ENCODE results near the gene LOXHD1. TPM values are rescaled to one million over a fixed set of nuclear protein-coding genes. Genes with fewer than 3 reads are reported as not detected.

Gene LOXHD1
- total RNA-seq, 1 experiment from 2014 or later: not detected

- H3K27me3 ChIP-seq (ENCODE audit: control insufficient read depth, insufficient read depth, low read length): no peaks in the 10 kb centered on the region
- H3K4me1 ChIP-seq (ENCODE audit: control insufficient read depth, insufficient read depth, low read length): no peaks in the 10 kb centered on the region
- ChIA-PET POLR2A (no interaction called here), CTCF (interaction anchor here (0.8 to 2.0 kb wide), 2 partner anchors 121 to 200 kb away, joined by 3 to 7 read pairs; no protein-coding TSS in a partner anchor)
- in situ Hi-C loops (cut with HindIII; ENCODE audit: low pct_unique_long_range_greater_than_20kb, low sequenced_read_pairs) (no loop called here), intact Hi-C loops (cut with micrococcal nuclease; ENCODE audit: unreplicated experiment) (loop anchor here (10.0 kb wide), 1 partner anchor 196 kb away; no protein-coding TSS in a partner anchor)
- H3K4me3 ChIP-seq (ENCODE audit: low read depth in 2 of 2, low read length in 2 of 2): no peak overlapping the region
- TF ChIP-seq, protein P1, sequence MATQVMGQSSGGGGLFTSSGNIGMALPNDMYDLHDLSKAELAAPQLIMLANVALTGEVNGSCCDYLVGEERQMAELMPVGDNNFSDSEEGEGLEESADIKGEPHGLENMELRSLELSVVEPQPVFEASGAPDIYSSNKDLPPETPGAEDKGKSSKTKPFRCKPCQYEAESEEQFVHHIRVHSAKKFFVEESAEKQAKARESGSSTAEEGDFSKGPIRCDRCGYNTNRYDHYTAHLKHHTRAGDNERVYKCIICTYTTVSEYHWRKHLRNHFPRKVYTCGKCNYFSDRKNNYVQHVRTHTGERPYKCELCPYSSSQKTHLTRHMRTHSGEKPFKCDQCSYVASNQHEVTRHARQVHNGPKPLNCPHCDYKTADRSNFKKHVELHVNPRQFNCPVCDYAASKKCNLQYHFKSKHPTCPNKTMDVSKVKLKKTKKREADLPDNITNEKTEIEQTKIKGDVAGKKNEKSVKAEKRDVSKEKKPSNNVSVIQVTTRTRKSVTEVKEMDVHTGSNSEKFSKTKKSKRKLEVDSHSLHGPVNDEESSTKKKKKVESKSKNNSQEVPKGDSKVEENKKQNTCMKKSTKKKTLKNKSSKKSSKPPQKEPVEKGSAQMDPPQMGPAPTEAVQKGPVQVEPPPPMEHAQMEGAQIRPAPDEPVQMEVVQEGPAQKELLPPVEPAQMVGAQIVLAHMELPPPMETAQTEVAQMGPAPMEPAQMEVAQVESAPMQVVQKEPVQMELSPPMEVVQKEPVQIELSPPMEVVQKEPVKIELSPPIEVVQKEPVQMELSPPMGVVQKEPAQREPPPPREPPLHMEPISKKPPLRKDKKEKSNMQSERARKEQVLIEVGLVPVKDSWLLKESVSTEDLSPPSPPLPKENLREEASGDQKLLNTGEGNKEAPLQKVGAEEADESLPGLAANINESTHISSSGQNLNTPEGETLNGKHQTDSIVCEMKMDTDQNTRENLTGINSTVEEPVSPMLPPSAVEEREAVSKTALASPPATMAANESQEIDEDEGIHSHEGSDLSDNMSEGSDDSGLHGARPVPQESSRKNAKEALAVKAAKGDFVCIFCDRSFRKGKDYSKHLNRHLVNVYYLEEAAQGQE (IDR thresholded peaks at IDR 0.05; ENCODE audit: insufficient read depth in 1 of 2, low read depth in 2 of 2, low read length in 1 of 2): no peak
- TF ChIP-seq CTCF (IDR thresholded peaks at IDR 0.05): peak; percentile 62
- H3K36me3 ChIP-seq (ENCODE audit: control insufficient read depth, insufficient read depth, low read length): no peaks in the 10 kb centered on the region
- no TSS peak for BruUV-seq (replicated peaks)
- ATAC-seq (peak; percentile 74; the same call in 1 of the 2 replicates), DNase-seq (ENCODE audit: low read depth, low spot score) (no peak)
- H3K27ac ChIP-seq (ENCODE audit: low read length): no peak overlapping the region
- H3K9me3 ChIP-seq (ENCODE audit: control insufficient read depth, insufficient read depth, low read depth, low read length): no peaks in the 10 kb centered on the region
Observed at GRCh38 chr18:46481048-46481846, 175.8 kb downstream of the LOXHD1 start.

GRCh38 chr18:46480226-46480625, 176.8 kb downstream of the LOXHD1 start:
- ChIA-PET CTCF (no interaction called here), POLR2A (no interaction called here)
- TF ChIP-seq, protein P1 (IDR thresholded peaks at IDR 0.05; ENCODE audit: insufficient read depth in 1 of 2, low read depth in 2 of 2, low read length in 1 of 2): no peak
- TF ChIP-seq CTCF (IDR thresholded peaks at IDR 0.05): no peak
- no peak for TF ChIP-seq POLR2AphosphoS5 (IDR thresholded peaks at IDR 0.05; ENCODE audit: low read depth, low read length)
- no peak for TF ChIP-seq SIN3A (IDR thresholded peaks at IDR 0.05; ENCODE audit: borderline replicate concordance, insufficient read depth, low read depth, low read length)
- TF ChIP-seq TCF7L2 (IDR thresholded peaks at IDR 0.05; ENCODE audit: low read depth, low read length): no peak
- in situ Hi-C loops (cut with HindIII; ENCODE audit: low pct_unique_long_range_greater_than_20kb, low sequenced_read_pairs) (no loop called here), intact Hi-C loops (cut with micrococcal nuclease; ENCODE audit: unreplicated experiment) (loop anchor here (10.0 kb wide), 1 partner anchor 195 kb away; no protein-coding TSS in a partner anchor)
- Histone ChIP-seq H3K27ac (ENCODE audit: low read length) (no peak overlapping the region), H3K36me3 (ENCODE audit: control insufficient read depth, insufficient read depth, low read length) (no peaks in the 10 kb centered on the region), H3K4me3 (ENCODE audit: low read depth in 2 of 2, low read length in 2 of 2) (no peak overlapping the region), H3K9me3 (ENCODE audit: control insufficient read depth, insufficient read depth, low read depth, low read length) (no peaks in the 10 kb centered on the region), H3K4me1 (ENCODE audit: control insufficient read depth, insufficient read depth, low read length) (no peaks in the 10 kb centered on the region), H3K27me3 (ENCODE audit: control insufficient read depth, insufficient read depth, low read length) (no peaks in the 10 kb centered on the region)
- DNase-seq (ENCODE audit: low read depth, low spot score) (no peak), ATAC-seq (no peak)
- no TSS peak for BruUV-seq (replicated peaks)

Data from Panc1 (cell line).